OCI-LY1 (cell line): Measurements from ENCODE around the gene ANO2.

ENCODE experiments used
- H2AFZ ChIP-seq: fragments of 200-600 bp; sonication (generic), shearing (Covaris generic); 2 replicates; pipeline ENCODE4 v1.6.0; 2014; ENCODE audit warnings: antibody characterized with exemption, mild to moderate bottlenecking, low read length
- H3F3A ChIP-seq: fragments of 200-600 bp; sonication (generic), shearing (Covaris generic); 2 replicates; pipeline ENCODE4 v1.6.0; 2014; ENCODE audit warnings: mild to moderate bottlenecking, antibody characterized with exemption, low read length, moderate library complexity; ENCODE audit not compliant: insufficient read depth
- H3K27ac ChIP-seq: fragments of 200-600 bp; sonication (generic); 2 replicates; pipeline ENCODE4 v1.5.1; 2014; ENCODE audit warnings: low read length, mixed run types, mild to moderate bottlenecking, low read depth; ENCODE audit not compliant: poor library complexity, severe bottlenecking
- H3K27me3 ChIP-seq: fragments of 200-600 bp; sonication (generic); 2 replicates; pipeline ENCODE4 v1.6.0; 2014; ENCODE audit warnings: antibody characterized with exemption, mild to moderate bottlenecking, low read length, moderate library complexity; ENCODE audit not compliant: insufficient read depth
- H3K36me3 ChIP-seq: fragments of 200-600 bp; sonication (generic); 2 replicates; pipeline ENCODE4 v1.6.1; 2014; ENCODE audit warnings: mild to moderate bottlenecking, antibody characterized with exemption, low read length, moderate library complexity, mixed read lengths; ENCODE audit not compliant: insufficient read depth
- H3K4me1 ChIP-seq: fragments of 200-600 bp; sonication (generic); 2 replicates; pipeline ENCODE4 v1.5.1; 2014; ENCODE audit warnings: mild to moderate bottlenecking, low read length, moderate library complexity; ENCODE audit not compliant: insufficient read depth, severe bottlenecking
- H3K4me2 ChIP-seq: fragments of 200-600 bp; sonication (generic), shearing (Covaris generic); 2 replicates; pipeline ENCODE4 v1.6.1; 2014; ENCODE audit warnings: low read length
- H3K4me3 ChIP-seq: fragments of 200-600 bp; sonication (generic); 2 replicates; pipeline ENCODE4 v1.5.1; 2014; ENCODE audit warnings: low read length, low read depth, mild to moderate bottlenecking, mixed read lengths; ENCODE audit not compliant: poor library complexity, severe bottlenecking
- H3K79me2 ChIP-seq: fragments of 200-600 bp; shearing (Covaris generic); 2 replicates; pipeline ENCODE4 v1.6.1; 2016; ENCODE audit warnings: mixed run types, low read length, mixed read lengths; ENCODE audit not compliant: insufficient read depth
- H3K9ac ChIP-seq: fragments of 200-600 bp; sonication (generic), shearing (Covaris generic); 2 replicates; pipeline ENCODE4 v1.6.1; 2014; ENCODE audit warnings: mild to moderate bottlenecking, low read length, mixed read lengths
- H3K9me2 ChIP-seq: fragments of 200-600 bp; sonication (generic), shearing (Covaris generic); 2 replicates; pipeline ENCODE4 v1.6.1; 2014; ENCODE audit warnings: low read depth, mild to moderate bottlenecking, low read length, mixed read lengths
- H3K9me3 ChIP-seq: fragments of 200-600 bp; shearing (Covaris generic); 2 replicates; pipeline ENCODE4 v1.6.1; 2014; ENCODE audit warnings: low read length, mixed read lengths
- H4K20me1 ChIP-seq: fragments of 200-600 bp; sonication (generic), shearing (Covaris generic); 2 replicates; pipeline ENCODE4 v1.6.0; 2016; ENCODE audit warnings: mild to moderate bottlenecking, low read length; ENCODE audit not compliant: insufficient read depth
- EZH2 ChIP-seq: fragments of 200-600 bp; sonication (generic), shearing (Covaris generic); IDR thresholded peaks from 2 replicates; pipeline ENCODE4 v1.8.0; 2017; ENCODE audit warnings: borderline replicate concordance, mixed run types, mild to moderate bottlenecking, antibody characterized with exemption, low read length, moderate library complexity, mixed read lengths
- TF ChIP-seq, protein P1 (sequence below): fragments of 200-600 bp; sonication (generic), shearing (Covaris generic); IDR thresholded peaks from 2 replicates; pipeline ENCODE4 v1.5.1; 2017; ENCODE audit warnings: mild to moderate bottlenecking, antibody characterized with exemption, low read length, moderate library complexity, mixed read lengths

Gene ANO2

DNA sequence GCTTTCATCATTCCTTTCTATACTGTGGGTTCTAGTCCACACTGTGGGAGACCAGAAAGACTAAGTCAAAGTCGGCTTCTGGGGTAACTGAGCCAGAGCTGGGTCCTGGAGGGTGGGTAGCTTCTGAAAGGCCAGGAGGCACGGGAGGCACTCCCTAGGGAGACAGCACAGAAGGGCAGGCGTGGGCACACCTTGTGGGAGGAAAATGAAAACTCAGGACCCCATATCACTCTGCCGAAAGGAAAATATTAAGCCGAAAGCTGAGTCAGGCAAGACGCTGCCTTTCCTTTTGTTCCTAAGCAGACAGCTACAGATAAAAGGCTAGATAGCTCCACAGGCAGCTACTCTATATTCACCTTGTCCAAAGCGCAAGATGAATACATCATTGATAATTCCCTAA is 20.7 kb downstream of the ANO2 start:
- no peak overlapping the region for H3K4me3 ChIP-seq
- no peaks in the 10 kb centered on the region for H3K79me2 ChIP-seq
- no peak overlapping the region for H3K9ac ChIP-seq
- H4K20me1 ChIP-seq, result no peaks in the 10 kb centered on the region
- H3K27me3 ChIP-seq, result no peaks in the 10 kb centered on the region
- no peaks in the 10 kb centered on the region for H3K4me1 ChIP-seq
- H3K27ac ChIP-seq, result no peak overlapping the region
- H3K9me2 ChIP-seq, result no peaks in the 10 kb centered on the region
- no peaks in the 10 kb centered on the region for H3K9me3 ChIP-seq
- no peaks in the 10 kb centered on the region for H3K36me3 ChIP-seq
- no peak overlapping the region for H2AFZ ChIP-seq
- TF ChIP-seq EZH2, result no peak
- TF ChIP-seq, protein P1, sequence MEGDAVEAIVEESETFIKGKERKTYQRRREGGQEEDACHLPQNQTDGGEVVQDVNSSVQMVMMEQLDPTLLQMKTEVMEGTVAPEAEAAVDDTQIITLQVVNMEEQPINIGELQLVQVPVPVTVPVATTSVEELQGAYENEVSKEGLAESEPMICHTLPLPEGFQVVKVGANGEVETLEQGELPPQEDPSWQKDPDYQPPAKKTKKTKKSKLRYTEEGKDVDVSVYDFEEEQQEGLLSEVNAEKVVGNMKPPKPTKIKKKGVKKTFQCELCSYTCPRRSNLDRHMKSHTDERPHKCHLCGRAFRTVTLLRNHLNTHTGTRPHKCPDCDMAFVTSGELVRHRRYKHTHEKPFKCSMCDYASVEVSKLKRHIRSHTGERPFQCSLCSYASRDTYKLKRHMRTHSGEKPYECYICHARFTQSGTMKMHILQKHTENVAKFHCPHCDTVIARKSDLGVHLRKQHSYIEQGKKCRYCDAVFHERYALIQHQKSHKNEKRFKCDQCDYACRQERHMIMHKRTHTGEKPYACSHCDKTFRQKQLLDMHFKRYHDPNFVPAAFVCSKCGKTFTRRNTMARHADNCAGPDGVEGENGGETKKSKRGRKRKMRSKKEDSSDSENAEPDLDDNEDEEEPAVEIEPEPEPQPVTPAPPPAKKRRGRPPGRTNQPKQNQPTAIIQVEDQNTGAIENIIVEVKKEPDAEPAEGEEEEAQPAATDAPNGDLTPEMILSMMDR, result no peak
- H3F3A ChIP-seq, result no peaks in the 10 kb centered on the region
- H3K4me2 ChIP-seq, result no peak overlapping the region

DNA sequence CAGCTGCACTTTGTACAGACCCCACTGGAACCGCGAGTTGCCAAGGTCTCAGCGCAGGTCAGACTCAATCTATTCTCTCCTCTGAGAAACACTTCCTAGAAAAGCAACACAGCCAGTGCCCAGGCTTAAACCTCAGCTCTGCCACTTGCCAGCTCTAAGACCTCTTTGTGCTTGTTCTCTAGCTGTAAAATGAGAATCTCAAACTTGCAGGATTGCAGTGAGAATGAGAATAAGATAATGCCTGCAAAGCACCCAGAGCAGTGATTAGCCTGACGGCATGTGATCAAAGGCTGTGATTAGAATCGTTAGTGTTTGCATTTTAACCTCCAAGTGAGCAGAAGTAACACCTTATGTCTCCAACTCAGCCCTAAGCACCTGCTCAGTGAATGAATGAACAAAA is 21.3 kb downstream of the ANO2 start:
- Histone ChIP-seq H4K20me1 (no peaks in the 10 kb centered on the region), H3K4me1 (no peaks in the 10 kb centered on the region), H3K79me2 (no peaks in the 10 kb centered on the region), H3K27ac (no peak overlapping the region), H3K4me3 (no peak overlapping the region), H3K9me2 (no peaks in the 10 kb centered on the region), H2AFZ (no peak overlapping the region), H3K9ac (no peak overlapping the region), H3K36me3 (no peaks in the 10 kb centered on the region), H3F3A (no peaks in the 10 kb centered on the region), H3K4me2 (no peak overlapping the region), H3K27me3 (no peaks in the 10 kb centered on the region), H3K9me3 (no peaks in the 10 kb centered on the region)
- no peak for TF ChIP-seq EZH2
- TF ChIP-seq, protein P1, result no peak

DNA sequence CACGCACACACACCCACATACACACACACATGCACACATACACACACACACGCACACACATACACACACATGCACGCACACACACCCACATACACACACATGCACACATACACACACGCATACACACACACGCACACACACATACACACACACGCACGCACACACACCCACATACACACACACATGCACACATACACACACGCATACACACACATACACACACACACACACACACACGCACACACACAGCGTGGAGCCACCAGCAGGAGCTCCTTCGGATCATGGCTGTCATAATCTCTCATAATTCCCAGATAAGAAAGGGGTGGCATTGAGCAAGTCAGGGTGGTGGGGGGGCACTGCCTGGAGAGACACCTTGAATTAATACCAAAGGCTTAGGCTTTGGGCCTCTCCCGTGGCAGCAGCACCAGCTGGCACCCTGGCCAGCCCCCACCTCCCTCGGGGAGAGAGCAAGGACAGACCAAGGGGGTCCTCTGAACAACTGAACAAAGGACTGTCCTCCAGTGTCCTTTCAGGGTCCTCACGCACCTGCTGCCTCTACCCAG is 21.9 kb downstream of the ANO2 start:
- H3K4me1 ChIP-seq, result no peaks in the 10 kb centered on the region
- H3K9ac ChIP-seq, result no peak overlapping the region
- no peak for TF ChIP-seq EZH2
- TF ChIP-seq, protein P1, result no peak
- no peak overlapping the region for H3K27ac ChIP-seq
- H3K9me3 ChIP-seq, result no peaks in the 10 kb centered on the region
- H2AFZ ChIP-seq, result no peak overlapping the region
- no peaks in the 10 kb centered on the region for H3K9me2 ChIP-seq
- H3K79me2 ChIP-seq, result no peaks in the 10 kb centered on the region
- no peak overlapping the region for H3K4me3 ChIP-seq
- no peak overlapping the region for H3K4me2 ChIP-seq
- H4K20me1 ChIP-seq, result no peaks in the 10 kb centered on the region
- H3K36me3 ChIP-seq, result no peaks in the 10 kb centered on the region
- no peaks in the 10 kb centered on the region for H3K27me3 ChIP-seq
- H3F3A ChIP-seq, result no peaks in the 10 kb centered on the region
